H1 (cell line): ENCODE measurements around the gene MGMT. TPM values are rescaled to one million over a fixed set of nuclear protein-coding genes. Genes with fewer than 3 reads are reported as not detected.

Experiments
- CTCF ChIA-PET: fragments of 300-600 bp; sonication (Branson Sonifier 250); formaldehyde crosslinking; loops from one replicate; lab custom pipeline; 2021; ENCODE audit not compliant: partially characterized antibody; lab: Charles Lee
- POLR2A ChIA-PET: fragments of 300-600 bp; sonication (Branson Sonifier 250); formaldehyde crosslinking; loops from one replicate; lab custom pipeline; 2021; ENCODE audit warnings: inconsistent platforms; ENCODE audit not compliant: partially characterized antibody; lab: Charles Lee
- DNase-seq, 2 experiments: peaks; one replicate each; pipeline versions ENCODE4 v3.0.0 to v3.0.0-alpha.2; 2010 to 2022; ENCODE audit warnings: low spot score in 2 of 2, low read depth in 1 of 2, mixed read lengths in 1 of 2
- FAIRE-seq: peaks from 2 replicates; lab custom pipeline; 2011; peaks lifted over from hg19 to GRCh38; lab: Jason Lieb, UNC
- H2AFZ ChIP-seq: 2 replicates; pipeline ENCODE4 v1.8.1; 2012; ENCODE audit warnings: low read length, inconsistent platforms
- H2AK5ac ChIP-seq: 2 replicates; pipeline ENCODE4 v1.6.1; 2013; ENCODE audit warnings: low read depth, low read length
- H2BK120ac ChIP-seq: replicated peaks from 2 replicates; pipeline ENCODE3; 2013; ENCODE audit warnings: low read depth, low read length, inconsistent platforms
- H2BK12ac ChIP-seq: 2 replicates; pipeline ENCODE4 v1.6.1; 2013; ENCODE audit warnings: low read depth, low read length
- H2BK15ac ChIP-seq: 2 replicates; pipeline ENCODE4 v1.6.1; 2013; ENCODE audit warnings: low read length
- H2BK20ac ChIP-seq: 2 replicates; pipeline ENCODE4 v1.6.1; 2013; ENCODE audit warnings: low read length
- H2BK5ac ChIP-seq: 2 replicates; pipeline ENCODE4 v1.6.1; 2013; ENCODE audit warnings: low read depth, low read length
- H3K14ac ChIP-seq: 2 replicates; pipeline ENCODE4 v1.6.1; 2013; ENCODE audit warnings: inconsistent platforms; ENCODE audit not compliant: insufficient read length
- H3K18ac ChIP-seq: 2 replicates; pipeline ENCODE4 v1.6.1; 2013; ENCODE audit warnings: low read length; ENCODE audit errors: extremely low read depth
- H3K23ac ChIP-seq: 2 replicates; pipeline ENCODE4 v1.6.1; 2013; ENCODE audit warnings: inconsistent platforms; ENCODE audit not compliant: insufficient read length
- H3K23me2 ChIP-seq: 2 replicates; pipeline ENCODE4 v1.6.1; 2013; ENCODE audit warnings: low read depth, low read length
- H3K27ac ChIP-seq: 2 replicates; pipeline ENCODE4 v1.6.1; 2011; ENCODE audit warnings: low read depth, low read length, inconsistent platforms
- H3K27me3 ChIP-seq, 4 experiments: replicated peaks in 1 of 4; 1 replicate in 1 of 4; 2 replicates in 3 of 4; pipeline versions ENCODE4 v1.6.1 to v1.8.1; 2011 to 2013; ENCODE audit warnings: low read length in 3 of 4, mild to moderate bottlenecking in 3 of 4, inconsistent platforms in 2 of 4, mixed read lengths in 2 of 4, moderate library complexity in 1 of 4; ENCODE audit not compliant: control insufficient read depth in 3 of 4, insufficient read depth in 3 of 4; ENCODE audit errors: extremely low read depth in 1 of 4
- H3K36me3 ChIP-seq, 4 experiments: 2 replicates each; pipeline versions ENCODE4 v1.6.1 to v1.8.1; 2011 to 2013; ENCODE audit warnings: mild to moderate bottlenecking in 4 of 4, low read length in 3 of 4, moderate library complexity in 2 of 4, control low read depth in 1 of 4, inconsistent platforms in 1 of 4; ENCODE audit not compliant: insufficient read depth in 4 of 4, control insufficient read depth in 2 of 4
- H3K4ac ChIP-seq: replicated peaks from 2 replicates; pipeline ENCODE3; 2013; ENCODE audit warnings: low read length, low read depth, mixed read lengths, inconsistent platforms; ENCODE audit not compliant: insufficient read length
- H3K4me1 ChIP-seq, 4 experiments: replicated peaks in 1 of 4; 1 replicate in 1 of 4; 2 replicates in 3 of 4; pipeline versions ENCODE4 v1.6.1 to v1.8.1; 2011 to 2013; ENCODE audit warnings: low read length in 3 of 4, inconsistent platforms in 2 of 4, mixed read lengths in 1 of 4; ENCODE audit not compliant: insufficient read depth in 4 of 4, control insufficient read depth in 3 of 4
- H3K4me2 ChIP-seq, 2 experiments: 2 replicates each; pipeline versions ENCODE4 v1.6.1 to v1.8.1; 2011 to 2013; ENCODE audit warnings: low read depth in 2 of 2, low read length in 2 of 2, control low read depth in 1 of 2, inconsistent platforms in 1 of 2, mild to moderate bottlenecking in 1 of 2; ENCODE audit not compliant: insufficient read depth in 1 of 2
- H3K4me3 ChIP-seq, 4 experiments: fragments of 200-600, 300-600 bp in 1 of 4; sonication (generic), shearing (Covaris generic), sonication (Bioruptor Twin) in 1 of 4; 2 replicates each; pipeline versions ENCODE4 v1.5.1 to v1.8.1; 2011 to 2016; ENCODE audit warnings: low read length in 4 of 4, low read depth in 3 of 4, control low read depth in 2 of 4, inconsistent platforms in 2 of 4, mild to moderate bottlenecking in 2 of 4, mixed read lengths in 1 of 4, moderate library complexity in 1 of 4; ENCODE audit not compliant: insufficient read depth in 2 of 4; ENCODE audit errors: extremely low read depth in 1 of 4
- H3K56ac ChIP-seq: replicated peaks from 2 replicates; pipeline ENCODE3; 2013; ENCODE audit warnings: low read depth, mild to moderate bottlenecking, mixed read lengths, low read length, inconsistent platforms; ENCODE audit not compliant: insufficient read length
- H3K79me1 ChIP-seq: 2 replicates; pipeline ENCODE4 v1.6.1; 2013; ENCODE audit warnings: low read depth, low read length, control low read depth
- H3K79me2 ChIP-seq, 2 experiments: 2 replicates each; pipeline versions ENCODE4 v1.6.1 to v1.8.1; 2012 to 2013; ENCODE audit warnings: low read length in 2 of 2, mild to moderate bottlenecking in 2 of 2, inconsistent platforms in 1 of 2; ENCODE audit not compliant: insufficient read depth in 2 of 2, control insufficient read depth in 1 of 2
- H3K9ac ChIP-seq, 4 experiments: replicated peaks in 1 of 4; 1 replicate in 1 of 4; 2 replicates in 3 of 4; pipeline versions ENCODE4 v1.6.1 to v1.8.1; 2011 to 2013; ENCODE audit warnings: low read depth in 3 of 4, low read length in 3 of 4, control low read depth in 2 of 4, mild to moderate bottlenecking in 2 of 4, moderate library complexity in 2 of 4, inconsistent platforms in 1 of 4; ENCODE audit errors: extremely low read depth in 1 of 4
- H3K9me3 ChIP-seq, 2 experiments: 2 replicates each; pipeline versions ENCODE4 v1.6.1 to v1.8.1; 2012 to 2013; ENCODE audit warnings: mild to moderate bottlenecking in 2 of 2, moderate library complexity in 2 of 2, control low read depth in 1 of 2, inconsistent platforms in 1 of 2, low read depth in 1 of 2, low read length in 1 of 2, mixed read lengths in 1 of 2; ENCODE audit not compliant: insufficient read depth in 2 of 2
- H4K20me1 ChIP-seq, 2 experiments: replicated peaks in 1 of 2; 2 replicates each; pipeline versions ENCODE3 to v1.8.1; 2011 to 2013; ENCODE audit warnings: inconsistent platforms in 2 of 2, low read length in 2 of 2, mild to moderate bottlenecking in 1 of 2; ENCODE audit not compliant: insufficient read depth in 2 of 2, control insufficient read depth in 1 of 2
- H4K5ac ChIP-seq: 2 replicates; pipeline ENCODE4 v1.6.1; 2013; ENCODE audit warnings: low read length, low read depth, mixed read lengths, inconsistent platforms; ENCODE audit not compliant: insufficient read length
- H4K8ac ChIP-seq: 2 replicates; pipeline ENCODE4 v1.8.0; 2013; ENCODE audit warnings: mild to moderate bottlenecking, moderate library complexity, low read length, inconsistent platforms; ENCODE audit not compliant: insufficient read depth; ENCODE audit errors: extremely low read depth
- H4K91ac ChIP-seq: replicated peaks from 2 replicates; pipeline ENCODE3; 2013; ENCODE audit warnings: low read length, mixed read lengths, inconsistent platforms; ENCODE audit not compliant: insufficient read length
- KDM4A ChIP-seq: IDR thresholded peaks from one replicate; pipeline ENCODE4 v1.7.1; 2012; ENCODE audit warnings: low read depth, mild to moderate bottlenecking, moderate library complexity, low read length, inconsistent platforms; ENCODE audit not compliant: severe bottlenecking
- NRF1 ChIP-seq: IDR thresholded peaks from 2 replicates; pipeline ENCODE4 v1.6.1; 2011; ENCODE audit warnings: mild to moderate bottlenecking, low read depth, low read length, improper control_type of control experiment
- SP4 ChIP-seq: IDR thresholded peaks from 2 replicates; pipeline ENCODE4 v1.6.1; 2012; ENCODE audit warnings: low read length, inconsistent platforms
- YY1 ChIP-seq: IDR thresholded peaks from 2 replicates; pipeline ENCODE4 v1.6.1; 2011; ENCODE audit warnings: low read depth, mild to moderate bottlenecking, low read length
- WGBS, 2 experiments: shearing (Covaris generic) in 1 of 2; methylation state at CpG; one replicate each; pipeline versions ENCODE4 v1.1.6 to v1.1.7; 2013 to 2015; ENCODE audit warnings: low lambda C conversion rate in 2 of 2, mixed read lengths in 2 of 2, inconsistent platforms in 1 of 2, low coverage in 1 of 2, missing lambda C conversion rate in 1 of 2; ENCODE audit not compliant: insufficient replicate concordance in 2 of 2, insufficient coverage in 1 of 2, insufficient read length in 1 of 2; ENCODE audit errors: extremely low coverage in 1 of 2, missing lambda C conversion rate in 1 of 2; 5-methylcytosine and 5-hydroxymethylcytosine counted together
- polyA plus RNA-seq, 7 experiments: library from polyadenylated mRNA; depleted of rRNA in 3 of 7; stranded (reverse) in 5 of 7; unstranded in 2 of 7; fragments of >200 nt in 5 of 7; fragments of 200-250 nt in 2 of 7; gene quantifications; 1 replicate in 5 of 7; 2 replicates in 1 of 7; 4 replicates in 1 of 7; pipeline versions ENCODE4 v1.2.1 to v1.2.3, GENCODE V29; 2011 to 2013; ENCODE audit warnings: missing spikeins in 2 of 7, mixed read lengths in 2 of 7
- total RNA-seq: library from RNA; stranded (reverse); fragmentation: NEBNext Ultra II Directional; extraction: Animal tissue kit (Norgen Biotek cat#: 25700); gene quantifications from 2 replicates; pipeline ENCODE4 v1.2.1, GENCODE V29; 2021

The MGMT gene
- total and polyA plus RNA-seq, 2 of the 8 experiments (the other 6 are each of a cell fraction or from before 2014, with no cell fraction given) = 9.9 to 10.7 TPM

DNA sequence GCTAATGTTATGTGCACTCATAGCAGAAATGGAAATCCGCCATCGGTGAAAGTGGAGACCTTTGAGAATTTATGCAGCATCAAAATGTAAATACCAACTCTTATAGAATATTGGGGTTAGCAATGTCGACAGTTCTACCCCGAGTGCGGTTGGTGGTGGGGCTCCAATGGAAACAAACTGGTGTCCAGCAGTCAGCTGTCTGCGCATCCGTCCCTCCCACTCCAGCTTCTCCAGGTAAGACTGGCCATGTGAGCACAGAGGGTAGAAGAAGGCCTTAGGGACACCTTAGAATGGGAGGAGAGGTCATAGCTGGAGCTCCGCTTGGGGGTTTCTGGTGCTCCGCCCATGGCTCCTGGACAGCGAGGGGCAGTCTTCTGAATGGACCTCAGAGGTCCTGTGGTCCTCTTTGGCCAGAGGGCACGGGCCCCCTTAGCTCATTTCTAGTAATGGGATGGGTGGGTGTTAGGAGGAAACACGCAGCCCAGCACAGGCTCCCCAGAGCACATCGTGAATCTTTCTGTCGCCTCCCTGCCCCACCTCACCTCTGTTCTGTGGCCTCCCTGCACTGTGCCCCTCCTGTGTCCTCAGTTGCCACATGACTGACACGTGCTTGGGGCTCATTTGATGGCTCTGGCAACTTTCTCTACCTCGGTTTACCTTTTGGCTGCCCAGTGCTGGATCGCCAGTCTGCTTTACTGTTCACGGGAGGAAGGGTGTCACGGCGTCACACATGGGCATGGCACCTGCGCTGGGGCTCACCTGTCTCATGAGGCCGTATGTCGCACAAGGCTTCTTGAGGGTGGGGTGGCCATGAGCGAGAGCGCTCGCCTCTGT lies 50.0 kb downstream of the MGMT start:
- Histone ChIP-seq H3K79me2 (no peaks in the 10 kb centered on the region; a peak in 2 of 4 replicates), H3K23me2 (no peaks in the 10 kb centered on the region), H2BK5ac (no peak overlapping the region), H2AFZ (no peak overlapping the region), H3K27ac (no peak overlapping the region), H3K27me3 (no peaks in the 10 kb centered on the region), H3K23ac (no peak overlapping the region), H2AK5ac (no peak overlapping the region), H3K9me3 (peaks cover 0 to 3% of the 10 kb centered on the region in 2 experiments; a peak in 1 of 4 replicates), H3K4me2 (no peak overlapping the region), H3K14ac (no peak overlapping the region), H3K18ac (no peak overlapping the region), H3K4me1 (peaks cover 0 to 6% (median 5%) of the 10 kb centered on the region in 4 experiments; a peak in 6 of 7 replicates), H2BK20ac (no peak overlapping the region), H3K79me1 (no peaks in the 10 kb centered on the region), H3K9ac (no peak overlapping the region), H3K4me3 (no peak overlapping the region), H2BK15ac (no peak overlapping the region), H3K56ac (no peak overlapping the region), H3K4ac (no peak overlapping the region), H4K20me1 (no peaks in the 10 kb centered on the region), H4K8ac (no peak overlapping the region), H4K91ac (no peak overlapping the region), H4K5ac (no peak overlapping the region), H2BK120ac (no peak overlapping the region), H3K36me3 (no peaks in the 10 kb centered on the region), H2BK12ac (no peak overlapping the region)
- DNase-seq (no peak), FAIRE-seq (no peak)
- POLR2A ChIA-PET = no interaction called here
- WGBS, 2 experiments = 90% methylated on average over 25 of the region's 26 CpGs; no CpG with 5 or more reads in 1 of the 2 experiments
- CTCF ChIA-PET = interaction anchor here (0.6 kb wide), 1 partner anchor 177 kb away, joined by 3 read pairs; no protein-coding TSS in a partner anchor
- TF ChIP-seq NRF1 (no peak), KDM4A (no peak), YY1 (no peak), SP4 (no peak)
